ENCODE data around the gene RNF217. TPM values are rescaled to one million over a fixed set of nuclear protein-coding genes. Genes with fewer than 3 reads are reported as not detected.
"Not testable (repeated sequence)": the region's sequence is repeated elsewhere in the genome, so short reads cannot be mapped to it uniquely, and the experiment has no call there.

The RNF217 gene
- total RNA-seq, 1 donor = 24.9 TPM

GRCh38 chr6:125063307-125063706, 101.1 kb downstream of the RNF217 start:
- TF ChIP-seq, protein P1, sequence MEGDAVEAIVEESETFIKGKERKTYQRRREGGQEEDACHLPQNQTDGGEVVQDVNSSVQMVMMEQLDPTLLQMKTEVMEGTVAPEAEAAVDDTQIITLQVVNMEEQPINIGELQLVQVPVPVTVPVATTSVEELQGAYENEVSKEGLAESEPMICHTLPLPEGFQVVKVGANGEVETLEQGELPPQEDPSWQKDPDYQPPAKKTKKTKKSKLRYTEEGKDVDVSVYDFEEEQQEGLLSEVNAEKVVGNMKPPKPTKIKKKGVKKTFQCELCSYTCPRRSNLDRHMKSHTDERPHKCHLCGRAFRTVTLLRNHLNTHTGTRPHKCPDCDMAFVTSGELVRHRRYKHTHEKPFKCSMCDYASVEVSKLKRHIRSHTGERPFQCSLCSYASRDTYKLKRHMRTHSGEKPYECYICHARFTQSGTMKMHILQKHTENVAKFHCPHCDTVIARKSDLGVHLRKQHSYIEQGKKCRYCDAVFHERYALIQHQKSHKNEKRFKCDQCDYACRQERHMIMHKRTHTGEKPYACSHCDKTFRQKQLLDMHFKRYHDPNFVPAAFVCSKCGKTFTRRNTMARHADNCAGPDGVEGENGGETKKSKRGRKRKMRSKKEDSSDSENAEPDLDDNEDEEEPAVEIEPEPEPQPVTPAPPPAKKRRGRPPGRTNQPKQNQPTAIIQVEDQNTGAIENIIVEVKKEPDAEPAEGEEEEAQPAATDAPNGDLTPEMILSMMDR (IDR thresholded peaks at IDR 0.05; ENCODE audit: insufficient read depth, low read length) = no peak
- no peak overlapping the region for H3K4me3 ChIP-seq (ENCODE audit: low read depth, low read length)
- DNase-seq (ENCODE audit: low read depth) = no peak

DNA sequence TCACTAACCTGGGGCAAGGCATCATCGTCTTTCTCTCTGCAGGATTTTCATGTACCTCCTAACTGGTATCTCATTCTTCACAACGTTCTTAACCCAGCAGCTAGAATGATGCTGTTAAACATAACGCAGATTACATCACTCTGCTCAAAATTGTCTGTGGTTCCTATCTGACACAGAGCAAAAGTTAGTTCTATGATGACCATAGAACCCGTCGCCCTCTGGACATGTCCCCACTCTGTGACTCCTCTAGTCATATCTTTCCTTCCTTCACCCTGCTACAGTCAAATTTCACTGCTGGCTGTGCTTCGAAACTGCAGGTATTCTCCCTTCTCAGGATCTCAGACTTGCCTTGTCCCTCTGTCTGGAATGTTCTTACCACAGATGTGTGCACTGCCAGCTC, 103.9 kb downstream of the RNF217 start:
- no peak for DNase-seq (ENCODE audit: low read depth)
- TF ChIP-seq, protein P1 (IDR thresholded peaks at IDR 0.05; ENCODE audit: insufficient read depth, low read length) = no peak
- H3K4me3 ChIP-seq (ENCODE audit: low read depth, low read length) = no peak overlapping the region

DNA sequence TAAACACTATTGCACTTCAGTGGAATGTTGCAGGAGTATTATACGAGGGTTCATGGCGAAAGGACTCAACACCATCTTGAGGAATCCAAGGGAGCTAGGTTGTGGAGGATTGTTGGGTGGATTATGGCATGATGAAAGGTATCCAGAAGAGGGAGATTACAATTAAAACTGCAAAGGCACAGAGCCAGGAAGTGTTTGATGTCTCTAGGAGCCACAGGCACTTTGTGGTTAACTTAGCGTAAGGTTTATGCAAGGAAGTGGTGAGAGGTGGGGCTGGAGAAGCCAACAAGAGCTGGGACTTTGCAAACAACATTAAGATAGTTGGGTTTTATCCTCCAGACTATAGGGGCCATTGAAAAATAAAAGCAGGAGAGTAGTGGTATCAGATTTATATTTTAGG, 104.7 kb downstream of the RNF217 start:
- no peak for DNase-seq (ENCODE audit: low read depth)
- TF ChIP-seq, protein P1 (IDR thresholded peaks at IDR 0.05; ENCODE audit: insufficient read depth, low read length) = no peak
- no peak overlapping the region for H3K4me3 ChIP-seq (ENCODE audit: low read depth, low read length)

DNA sequence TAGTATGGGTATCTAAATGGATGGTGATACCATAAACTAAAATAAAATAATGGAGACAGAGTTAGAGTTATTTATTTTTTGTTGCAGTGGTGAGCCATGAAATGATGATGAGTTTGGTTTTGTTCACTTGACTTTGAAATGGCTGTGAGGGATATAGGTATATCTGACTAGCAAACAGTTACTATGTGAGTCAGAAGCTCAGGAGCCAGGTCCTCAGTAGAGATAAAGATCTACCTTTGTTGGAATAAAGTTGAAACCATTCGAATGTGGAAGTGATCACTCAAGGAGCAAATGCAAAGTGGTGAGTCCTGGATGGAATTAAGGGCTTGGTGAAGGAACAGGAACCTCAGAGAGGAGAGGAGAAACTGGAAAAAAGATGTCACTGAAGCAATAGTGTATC, 105.3 kb downstream of the RNF217 start:
- DNase-seq (ENCODE audit: low read depth) = no peak
- H3K4me3 ChIP-seq (ENCODE audit: low read depth, low read length) = no peak overlapping the region
- TF ChIP-seq, protein P1 (IDR thresholded peaks at IDR 0.05; ENCODE audit: insufficient read depth, low read length) = no peak

DNA sequence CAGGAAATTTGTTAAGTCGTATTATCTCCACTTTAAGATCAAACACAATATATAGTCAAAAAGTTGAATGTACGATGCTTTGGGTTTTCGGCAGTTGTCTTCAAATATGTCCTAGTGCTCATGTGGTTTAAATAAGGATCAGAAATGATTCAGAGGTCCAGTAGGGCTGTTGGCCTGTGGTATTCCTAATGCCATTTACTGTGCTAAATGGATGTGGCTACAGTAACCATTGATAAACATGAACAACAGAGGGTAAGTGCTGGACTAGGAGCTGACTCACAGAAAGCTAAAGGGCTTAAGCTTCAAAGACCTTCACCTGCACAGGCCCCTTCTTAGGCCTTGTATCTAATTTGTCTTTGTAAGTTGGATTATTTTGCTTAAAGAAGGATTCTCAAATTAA, 110.8 kb downstream of the RNF217 start:
- no peak overlapping the region for H3K4me3 ChIP-seq (ENCODE audit: low read depth, low read length)
- no peak for DNase-seq (ENCODE audit: low read depth)
- TF ChIP-seq, protein P1 (IDR thresholded peaks at IDR 0.05; ENCODE audit: insufficient read depth, low read length) = no peak

GRCh38 chr6:125074120-125074519, 111.9 kb downstream of the RNF217 start:
- no peak overlapping the region for H3K4me3 ChIP-seq (ENCODE audit: low read depth, low read length)
- TF ChIP-seq, protein P1 (IDR thresholded peaks at IDR 0.05; ENCODE audit: insufficient read depth, low read length) = no peak
- no peak for DNase-seq (ENCODE audit: low read depth)

GRCh38 chr6:125075073-125075472, 112.8 kb downstream of the RNF217 start:
- not testable (repeated sequence) for H3K4me3 ChIP-seq (ENCODE audit: low read depth, low read length); DNase-seq (ENCODE audit: low read depth)
